GM12865 (cell line): ENCODE results near the gene GTPBP6.

Experiments
- DNase-seq: peaks from one replicate; pipeline ENCODE4 v3.0.0; 2010; ENCODE audit warnings: low read depth
- H3K4me3 ChIP-seq: 2 replicates; pipeline ENCODE4 v1.5.1; 2011; ENCODE audit warnings: mild to moderate bottlenecking, low read depth, low read length, control low read depth
- CTCF ChIP-seq: IDR thresholded peaks from 2 replicates; pipeline ENCODE4 v1.5.1; 2011; ENCODE audit warnings: low read length, control low read depth, low read depth, inconsistent platforms; ENCODE audit not compliant: insufficient read depth; ENCODE audit errors: missing control alignments

The GTPBP6 gene

GRCh38 chrX:361231-362145 is 42.9 kb upstream of the GTPBP6 start:
- no peak overlapping the region for H3K4me3 ChIP-seq
- no peak for DNase-seq
- no peak for TF ChIP-seq CTCF

- no peak for TF ChIP-seq CTCF
- DNase-seq = no peak
- no peak overlapping the region for H3K4me3 ChIP-seq
Observed at GRCh38 chrX:360496-361150, 42.0 kb upstream of the GTPBP6 start.

- no peak for TF ChIP-seq CTCF
- H3K4me3 ChIP-seq = no peak overlapping the region
- no peak for DNase-seq
Observed at GRCh38 chrX:358651-359143, 40.1 kb upstream of the GTPBP6 start.

- no peak for TF ChIP-seq CTCF
- H3K4me3 ChIP-seq = no peak overlapping the region
- no peak for DNase-seq
Observed at GRCh38 chrX:357693-358471, 39.3 kb upstream of the GTPBP6 start.

- no peak for TF ChIP-seq CTCF
- no peak for DNase-seq
- no peak overlapping the region for H3K4me3 ChIP-seq
Observed at GRCh38 chrX:357035-357692, 38.6 kb upstream of the GTPBP6 start.

- DNase-seq = no peak
- no peak for TF ChIP-seq CTCF
- H3K4me3 ChIP-seq = no peak overlapping the region
Observed at GRCh38 chrX:356385-357034, 37.9 kb upstream of the GTPBP6 start.
